CD4-positive, alpha-beta T cell treated with Interleukin-2 at 100 ng/mL for 4 hours (primary cell): ENCODE data around the gene RBMS2.
"Not testable (repeated sequence)": the region's sequence is repeated elsewhere in the genome, so short reads cannot be mapped to it uniquely, and the experiment has no call there.

Experiments
- DNase-seq: peaks from one replicate; pipeline ENCODE4 v3.0.0-alpha.2; 2020; ENCODE audit warnings: low spot score

Gene RBMS2

GRCh38 chr12:56521590-56522371, at the start of gene RBMS2:
TSS of gene RBMS2 (plus strand) at chr12:56521820. CDS start at chr12:56522024, 204 bp downstream.
- DNase-seq: peak; percentile 5

- no peak for DNase-seq
Measured at GRCh38 chr12:56474389-56474788, 47.2 kb upstream of the RBMS2 start.

- no peak for DNase-seq
Measured at GRCh38 chr12:56476143-56476542, 45.5 kb upstream of the RBMS2 start.

- DNase-seq: no peak
Measured at GRCh38 chr12:56476972-56477432, 44.6 kb upstream of the RBMS2 start.

GRCh38 chr12:56477521-56478225, 43.9 kb upstream of the RBMS2 start:
- no peak for DNase-seq

- DNase-seq: no peak
Measured at GRCh38 chr12:56479625-56480024, 42.0 kb upstream of the RBMS2 start.

- DNase-seq: no peak
Measured at GRCh38 chr12:56484566-56484965, 37.1 kb upstream of the RBMS2 start.

- no peak for DNase-seq
Measured at GRCh38 chr12:56486694-56487093, 34.9 kb upstream of the RBMS2 start.

- DNase-seq: no peak
Measured at GRCh38 chr12:56487448-56488040, 34.1 kb upstream of the RBMS2 start.

GRCh38 chr12:56488041-56488955, 33.3 kb upstream of the RBMS2 start, which contains the start of gene GLS2:
TSS of gene GLS2 (minus strand) at chr12:56488161. CDS start at chr12:56488118, 43 bp downstream.
- peak; percentile 84 for DNase-seq

- no peak for DNase-seq
Measured at GRCh38 chr12:56490360-56490759, 31.3 kb upstream of the RBMS2 start.

- not testable (repeated sequence) for DNase-seq
Measured at GRCh38 chr12:56493409-56494105, 28.1 kb upstream of the RBMS2 start.

GRCh38 chr12:56494106-56494415, 27.6 kb upstream of the RBMS2 start:
- not testable (repeated sequence) for DNase-seq

- not testable (repeated sequence) for DNase-seq
Measured at GRCh38 chr12:56494481-56494880, 27.1 kb upstream of the RBMS2 start.

GRCh38 chr12:56496704-56497103, 24.9 kb upstream of the RBMS2 start:
- DNase-seq: peak; percentile 60

- not testable (repeated sequence) for DNase-seq
Measured at GRCh38 chr12:56498126-56498902, 23.3 kb upstream of the RBMS2 start.

GRCh38 chr12:56499452-56499851, 22.2 kb upstream of the RBMS2 start:
- DNase-seq: not testable (repeated sequence)

- DNase-seq: not testable (repeated sequence)
Measured at GRCh38 chr12:56499879-56500278, 21.7 kb upstream of the RBMS2 start.

GRCh38 chr12:56510786-56511185, 10.8 kb upstream of the RBMS2 start:
- no peak for DNase-seq

- DNase-seq: not testable (repeated sequence)
Measured at GRCh38 chr12:56514014-56514318, 7.7 kb upstream of the RBMS2 start.

GRCh38 chr12:56517854-56518253, 3.8 kb upstream of the RBMS2 start:
- DNase-seq: no peak
